PFSK-1 (cell line): ENCODE data around the gene ZBTB12.

Experiments used
- FOXP2 ChIP-seq: optimal IDR thresholded peaks from 2 replicates; pipeline ENCODE3; 2011; ENCODE audit warnings: borderline replicate concordance, control low read depth, inconsistent platforms; ENCODE audit not compliant: insufficient read depth; ENCODE audit errors: extremely low read length, extremely low read depth
- POLR2AphosphoS5 ChIP-seq: IDR thresholded peaks from 2 replicates; pipeline ENCODE4 v1.6.1; 2012; ENCODE audit warnings: low read depth, mild to moderate bottlenecking, control low read depth, low read length, moderate library complexity
- REST ChIP-seq, 2 experiments: IDR thresholded peaks; 2 replicates each; pipeline versions ENCODE4 v1.6.1 to v1.8.0; 2011 to 2012; ENCODE audit warnings: low read depth in 2 of 2, low read length in 2 of 2, control low read depth in 1 of 2, inconsistent platforms in 1 of 2, mild to moderate bottlenecking in 1 of 2, moderate library complexity in 1 of 2; ENCODE audit not compliant: insufficient read depth in 1 of 2
- SIN3A ChIP-seq: IDR thresholded peaks from 2 replicates; pipeline ENCODE4 v1.6.1; 2012; ENCODE audit warnings: mild to moderate bottlenecking, low read length, moderate library complexity, borderline replicate concordance; ENCODE audit not compliant: insufficient read depth
- TAF1 ChIP-seq: IDR thresholded peaks from 2 replicates; pipeline ENCODE4 v1.6.1; 2012; ENCODE audit warnings: low read length, control low read depth, borderline replicate concordance; ENCODE audit not compliant: insufficient read depth

The ZBTB12 gene

GRCh38 chr6:31915756-31916155 is 13.9 kb upstream of the ZBTB12 start:
- no peak for TF ChIP-seq REST (IDR thresholded peaks at IDR 0.05; ENCODE audit: insufficient read depth in 1 of 2, low read depth in 2 of 2, low read length in 2 of 2)
- no peak for TF ChIP-seq FOXP2
- TF ChIP-seq SIN3A: no peak
- no peak for TF ChIP-seq POLR2AphosphoS5
- TF ChIP-seq TAF1: no peak

GRCh38 chr6:31915351-31915750 is 13.5 kb upstream of the ZBTB12 start:
- TF ChIP-seq TAF1 (no peak), FOXP2 (no peak), SIN3A (no peak)

- TF ChIP-seq SIN3A (no peak), TAF1 (no peak), FOXP2 (no peak), REST (IDR thresholded peaks at IDR 0.05; ENCODE audit: insufficient read depth in 1 of 2, low read depth in 2 of 2, low read length in 2 of 2) (no peak), POLR2AphosphoS5 (no peak)
These were observed 10.1 kb upstream of the ZBTB12 start for GRCh38 chr6:31911826-31912585.

- TF ChIP-seq SIN3A: no peak
- no peak for TF ChIP-seq TAF1
- TF ChIP-seq REST (IDR thresholded peaks at IDR 0.05; ENCODE audit: insufficient read depth in 1 of 2, low read depth in 2 of 2, low read length in 2 of 2): no peak
- TF ChIP-seq POLR2AphosphoS5: no peak
- TF ChIP-seq FOXP2: no peak
These were observed 6.9 kb upstream of the ZBTB12 start for GRCh38 chr6:31908791-31909190.

GRCh38 chr6:31907158-31907813 is 5.4 kb upstream of the ZBTB12 start:
- TF ChIP-seq POLR2AphosphoS5 (no peak), REST (IDR thresholded peaks at IDR 0.05; ENCODE audit: insufficient read depth in 1 of 2, low read depth in 2 of 2, low read length in 2 of 2) (no peak), FOXP2 (no peak), SIN3A (no peak), TAF1 (no peak)
